AG10803 (cell line): ENCODE data around the gene ILKAP.

Source experiments
- DNase-seq: peaks from one replicate; pipeline ENCODE4 v3.0.0; 2010; ENCODE audit warnings: low read depth
- H3K4me3 ChIP-seq: 2 replicates; pipeline ENCODE4 v1.5.1; 2011; ENCODE audit warnings: mild to moderate bottlenecking, low read length, control low read depth
- CTCF ChIP-seq: conservative IDR thresholded peaks from 2 replicates; pipeline ENCODE4 v1.5.1; 2011; ENCODE audit warnings: mild to moderate bottlenecking, low read length, control low read depth, inconsistent platforms

Gene ILKAP

GRCh38 chr2:238128534-238129001, 74.9 kb downstream of the ILKAP start:
- no peak for TF ChIP-seq CTCF
- H3K4me3 ChIP-seq: no peak overlapping the region
- DNase-seq: no peak

GRCh38 chr2:238128061-238128440, 75.4 kb downstream of the ILKAP start:
- no peak for TF ChIP-seq CTCF
- DNase-seq: no peak
- no peak overlapping the region for H3K4me3 ChIP-seq

GRCh38 chr2:238127165-238128060, 76.1 kb downstream of the ILKAP start:
- DNase-seq: peak; percentile 31
- no peak overlapping the region for H3K4me3 ChIP-seq
- TF ChIP-seq CTCF: 0 out of 2 replicates have a peak, but pooled peaks have one; percentile 1

GRCh38 chr2:238126775-238127164, 76.7 kb downstream of the ILKAP start:
- no peak for DNase-seq
- no peak overlapping the region for H3K4me3 ChIP-seq
- TF ChIP-seq CTCF: no peak

- TF ChIP-seq CTCF: no peak
- DNase-seq: no peak
- no peak overlapping the region for H3K4me3 ChIP-seq
These were observed 77.2 kb downstream of the ILKAP start for GRCh38 chr2:238126338-238126737.

- no peak for DNase-seq
- TF ChIP-seq CTCF: no peak
- no peak overlapping the region for H3K4me3 ChIP-seq
These were observed 78.2 kb downstream of the ILKAP start for GRCh38 chr2:238125127-238125885.
